ENCODE results near the gene ZNF567.

Gene ZNF567

DNA sequence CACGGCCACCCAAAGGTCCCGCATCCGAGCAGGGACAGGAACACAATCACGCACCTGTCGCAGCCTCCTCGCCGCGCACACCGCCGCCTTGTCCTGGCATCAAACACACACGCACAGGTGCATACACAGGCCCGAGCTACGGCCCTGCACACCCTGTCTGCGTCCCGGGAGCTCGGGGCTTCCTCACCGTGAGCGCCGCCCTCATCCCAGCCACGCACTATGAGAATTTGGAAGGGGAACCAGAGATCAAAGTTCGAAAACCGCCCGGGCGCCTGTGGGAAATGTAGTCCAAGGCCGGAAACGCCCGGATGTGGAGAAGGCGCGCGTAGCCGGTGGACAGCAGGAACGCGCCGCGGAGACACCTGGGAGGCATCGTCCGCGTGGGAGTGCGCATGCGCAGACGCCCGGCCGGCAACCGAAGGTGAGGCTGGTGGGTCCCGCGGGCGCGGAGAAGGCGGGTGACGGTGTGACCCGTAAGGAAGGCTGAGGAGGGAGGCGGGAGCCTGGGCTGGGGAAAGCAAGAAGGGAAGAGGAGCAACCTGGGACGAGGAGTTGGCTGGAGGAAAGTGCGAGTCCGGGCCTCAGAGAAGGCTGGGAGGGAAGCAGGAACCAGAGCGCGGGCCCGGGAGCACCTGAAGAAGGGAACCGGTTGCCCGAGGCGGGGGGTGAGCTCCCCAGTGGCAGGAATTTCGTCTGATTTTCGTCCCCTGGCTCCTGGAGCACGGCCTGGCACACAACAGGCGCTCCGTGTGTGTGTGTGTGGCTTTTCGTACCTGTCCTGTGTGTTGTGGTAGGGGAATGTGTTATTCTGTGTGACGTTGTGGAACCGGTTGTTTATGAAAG is at the start of gene ZNF567:
Gene ZNF567, plus strand, starts transcription at position 399 of the 843 bp plus-strand sequence. CDS start 7,256 bp downstream, outside the sequence.
- H3K27me3 ChIP-seq (ENCODE audit: control insufficient read depth in 1 of 2, insufficient read depth in 2 of 2, low read length in 2 of 2): no peaks in the 10 kb centered on the region
- peak within 1 kb of the TSS; percentile 41 for H3K27ac ChIP-seq (ENCODE audit: low read length)
- peaks cover 12 to 20% of the 10 kb centered on the region in 2 donors for H3K36me3 ChIP-seq (ENCODE audit: control insufficient read depth in 2 of 2, insufficient read depth in 2 of 2, low read length in 2 of 2)
- peaks cover 0 to 4% of the 10 kb centered on the region in 2 donors for H3K9me3 ChIP-seq (ENCODE audit: control insufficient read depth in 2 of 2, low read length in 2 of 2)
- H3K4me3 ChIP-seq (ENCODE audit: low read length in 2 of 2): peak within 1 kb of the TSS; percentile 87 to 99
- peak within 1 kb of the TSS; percentile 81 to 91 for H3K9ac ChIP-seq (ENCODE audit: low read length in 2 of 2)
- H3K4me1 ChIP-seq (ENCODE audit: control insufficient read depth, insufficient read depth, low read length): peaks cover 19% of the 10 kb centered on the region

DNA sequence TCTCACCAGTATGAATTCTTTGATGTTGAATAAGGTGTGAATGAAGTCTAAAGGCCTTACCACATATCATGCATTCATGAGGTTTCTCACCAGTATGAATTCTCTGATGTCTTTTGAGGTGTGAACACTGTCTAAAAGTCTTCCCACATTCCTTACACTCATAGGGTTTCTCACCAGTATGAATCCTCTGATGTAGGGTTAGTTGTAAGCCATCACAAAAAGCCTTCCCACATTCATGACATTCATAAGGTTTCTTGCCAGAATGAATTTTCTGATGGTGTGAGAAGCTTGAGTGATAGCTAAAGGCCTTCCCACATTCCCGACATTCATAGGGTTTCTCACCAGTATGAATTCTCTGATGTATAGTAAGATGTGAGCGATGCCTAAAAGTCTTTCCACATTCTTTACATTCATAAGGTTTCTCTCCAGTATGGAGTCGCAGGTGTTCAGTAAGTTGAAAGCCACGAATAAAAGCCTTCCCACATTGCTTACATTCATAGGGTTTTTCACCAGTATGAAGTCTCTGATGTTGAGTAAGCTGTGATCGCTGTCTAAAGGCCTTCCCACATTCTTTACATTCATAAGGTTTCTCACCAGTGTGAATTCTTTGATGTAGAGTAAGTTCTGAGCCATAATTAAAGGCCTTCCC is 48.4 kb upstream of the ZNF567 start:
- Histone ChIP-seq H3K27me3 (ENCODE audit: control insufficient read depth in 1 of 2, insufficient read depth in 2 of 2, low read length in 2 of 2) (no peaks in the 10 kb centered on the region), H3K27ac (ENCODE audit: low read length) (no peak overlapping the region), H3K4me1 (ENCODE audit: control insufficient read depth, insufficient read depth, low read length) (no peaks in the 10 kb centered on the region), H3K36me3 (ENCODE audit: control insufficient read depth in 2 of 2, insufficient read depth in 2 of 2, low read length in 2 of 2) (peaks cover 38 to 41% of the 10 kb centered on the region in 2 donors), H3K4me3 (ENCODE audit: low read length in 2 of 2) (peak overlapping the region in 1 of 2 donors; percentile 44), H3K9ac (ENCODE audit: low read length in 2 of 2) (no peak overlapping the region), H3K9me3 (ENCODE audit: control insufficient read depth in 2 of 2, low read length in 2 of 2) (peaks cover 57 to 72% of the 10 kb centered on the region in 2 donors)

- peaks cover 33 to 49% of the 10 kb centered on the region in 2 donors for H3K9me3 ChIP-seq (ENCODE audit: control insufficient read depth in 2 of 2, low read length in 2 of 2)
- H3K9ac ChIP-seq (ENCODE audit: low read length in 2 of 2): no peak overlapping the region
- H3K27me3 ChIP-seq (ENCODE audit: control insufficient read depth in 1 of 2, insufficient read depth in 2 of 2, low read length in 2 of 2): no peaks in the 10 kb centered on the region
- peaks cover 30 to 47% of the 10 kb centered on the region in 2 donors for H3K36me3 ChIP-seq (ENCODE audit: control insufficient read depth in 2 of 2, insufficient read depth in 2 of 2, low read length in 2 of 2)
- no peak overlapping the region for H3K27ac ChIP-seq (ENCODE audit: low read length)
- peak overlapping the region in 1 of 2 donors; percentile 32 for H3K4me3 ChIP-seq (ENCODE audit: low read length in 2 of 2)
- no peaks in the 10 kb centered on the region for H3K4me1 ChIP-seq (ENCODE audit: control insufficient read depth, insufficient read depth, low read length)
Measured at GRCh38 chr19:36646746-36647145, 40.7 kb upstream of the ZNF567 start.

- no peaks in the 10 kb centered on the region for H3K4me1 ChIP-seq (ENCODE audit: control insufficient read depth, insufficient read depth, low read length)
- peaks cover 46 to 53% of the 10 kb centered on the region in 2 donors for H3K36me3 ChIP-seq (ENCODE audit: control insufficient read depth in 2 of 2, insufficient read depth in 2 of 2, low read length in 2 of 2)
- H3K9ac ChIP-seq (ENCODE audit: low read length in 2 of 2): no peak overlapping the region
- H3K27ac ChIP-seq (ENCODE audit: low read length): no peak overlapping the region
- H3K4me3 ChIP-seq (ENCODE audit: low read length in 2 of 2): no peak overlapping the region
- peaks cover 24 to 29% of the 10 kb centered on the region in 2 donors for H3K9me3 ChIP-seq (ENCODE audit: control insufficient read depth in 2 of 2, low read length in 2 of 2)
- no peaks in the 10 kb centered on the region for H3K27me3 ChIP-seq (ENCODE audit: control insufficient read depth in 1 of 2, insufficient read depth in 2 of 2, low read length in 2 of 2)
Measured at GRCh38 chr19:36652958-36653357, 34.5 kb upstream of the ZNF567 start.

GRCh38 chr19:36665832-36666231 is 21.6 kb upstream of the ZNF567 start:
- peaks cover 20% of the 10 kb centered on the region for H3K4me1 ChIP-seq (ENCODE audit: control insufficient read depth, insufficient read depth, low read length)
- H3K9ac ChIP-seq (ENCODE audit: low read length in 2 of 2): peak overlapping the region in 1 of 2 donors; percentile 94
- no peak overlapping the region for H3K27ac ChIP-seq (ENCODE audit: low read length)
- H3K27me3 ChIP-seq (ENCODE audit: control insufficient read depth in 1 of 2, insufficient read depth in 2 of 2, low read length in 2 of 2): no peaks in the 10 kb centered on the region
- no peaks in the 10 kb centered on the region for H3K9me3 ChIP-seq (ENCODE audit: control insufficient read depth in 2 of 2, low read length in 2 of 2)
- peak overlapping the region; percentile 99 to 100 for H3K4me3 ChIP-seq (ENCODE audit: low read length in 2 of 2)
- H3K36me3 ChIP-seq (ENCODE audit: control insufficient read depth in 2 of 2, insufficient read depth in 2 of 2, low read length in 2 of 2): peaks cover 11 to 12% of the 10 kb centered on the region in 2 donors

DNA sequence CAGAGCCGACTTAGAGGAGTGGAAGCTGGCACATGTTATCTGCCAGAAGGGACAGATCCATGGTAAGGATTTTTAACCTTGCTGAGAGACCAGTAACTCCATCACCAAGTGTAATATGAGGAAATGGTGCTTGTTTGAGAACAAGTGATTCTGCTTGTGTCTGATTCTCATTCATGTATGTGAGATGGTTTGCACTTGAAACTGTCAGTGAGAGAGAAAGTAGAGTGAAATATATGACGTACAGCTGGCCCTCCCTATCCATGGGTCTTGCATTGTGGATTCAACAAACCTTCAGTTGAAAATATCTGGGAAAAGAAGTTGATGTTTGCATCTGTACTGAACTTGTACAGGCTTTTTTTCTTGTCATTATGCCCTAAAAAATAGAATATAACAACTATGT is 18.8 kb upstream of the ZNF567 start:
- peaks cover 20% of the 10 kb centered on the region for H3K4me1 ChIP-seq (ENCODE audit: control insufficient read depth, insufficient read depth, low read length)
- H3K27ac ChIP-seq (ENCODE audit: low read length): no peak overlapping the region
- no peak overlapping the region for H3K9ac ChIP-seq (ENCODE audit: low read length in 2 of 2)
- H3K4me3 ChIP-seq (ENCODE audit: low read length in 2 of 2): peak overlapping the region; percentile 12 to 44
- H3K36me3 ChIP-seq (ENCODE audit: control insufficient read depth in 2 of 2, insufficient read depth in 2 of 2, low read length in 2 of 2): peaks cover 6 to 10% of the 10 kb centered on the region in 2 donors
- H3K9me3 ChIP-seq (ENCODE audit: control insufficient read depth in 2 of 2, low read length in 2 of 2): peaks cover 0 to 9% of the 10 kb centered on the region in 2 donors
- no peaks in the 10 kb centered on the region for H3K27me3 ChIP-seq (ENCODE audit: control insufficient read depth in 1 of 2, insufficient read depth in 2 of 2, low read length in 2 of 2)

DNA sequence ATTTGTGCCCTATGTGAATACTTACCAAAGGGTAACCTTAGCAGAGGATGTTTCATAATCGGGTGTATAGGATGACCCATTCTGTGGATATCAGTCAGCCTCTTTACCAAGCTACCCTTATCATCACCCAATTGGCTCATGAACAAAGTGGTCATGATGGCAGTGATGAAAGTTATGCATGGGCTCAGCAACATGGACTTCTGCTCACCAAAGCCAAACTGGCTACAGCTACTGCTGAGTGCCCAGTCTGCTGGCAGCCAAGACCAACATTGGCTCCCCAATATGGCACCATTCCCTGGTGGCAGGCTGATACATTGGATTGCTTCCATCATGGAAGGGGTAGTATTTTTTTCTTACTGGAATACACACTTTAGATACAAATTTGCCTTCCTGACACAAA is 15.0 kb upstream of the ZNF567 start:
- Histone ChIP-seq H3K27me3 (ENCODE audit: control insufficient read depth in 1 of 2, insufficient read depth in 2 of 2, low read length in 2 of 2) (no peaks in the 10 kb centered on the region), H3K27ac (ENCODE audit: low read length) (no peak overlapping the region), H3K9ac (ENCODE audit: low read length in 2 of 2) (no peak overlapping the region), H3K9me3 (ENCODE audit: control insufficient read depth in 2 of 2, low read length in 2 of 2) (peaks cover 3 to 9% of the 10 kb centered on the region in 2 donors), H3K36me3 (ENCODE audit: control insufficient read depth in 2 of 2, insufficient read depth in 2 of 2, low read length in 2 of 2) (peaks cover 0 to 8% of the 10 kb centered on the region in 2 donors), H3K4me1 (ENCODE audit: control insufficient read depth, insufficient read depth, low read length) (peaks cover 9% of the 10 kb centered on the region), H3K4me3 (ENCODE audit: low read length in 2 of 2) (no peak overlapping the region)

DNA sequence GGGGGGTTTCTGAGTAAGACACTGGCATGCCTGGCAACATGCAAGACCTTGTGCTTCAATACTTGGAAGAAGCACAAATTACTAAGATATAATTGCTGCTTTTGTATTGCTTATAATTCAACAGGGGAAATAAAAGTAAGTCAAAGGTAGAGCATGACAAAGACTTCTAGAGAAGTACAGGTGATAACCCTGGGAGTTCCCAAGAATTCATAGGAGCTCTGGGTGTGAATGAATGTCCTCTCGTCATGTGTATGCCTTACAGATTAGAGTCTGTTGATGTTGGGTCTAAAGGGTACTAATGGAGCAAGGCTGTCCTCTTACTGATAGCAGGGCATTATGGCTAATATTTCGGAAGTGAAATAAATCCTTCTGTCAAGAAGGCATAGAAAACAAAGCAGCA is 13.2 kb upstream of the ZNF567 start:
- peaks cover 3 to 9% of the 10 kb centered on the region in 2 donors for H3K9me3 ChIP-seq (ENCODE audit: control insufficient read depth in 2 of 2, low read length in 2 of 2)
- H3K36me3 ChIP-seq (ENCODE audit: control insufficient read depth in 2 of 2, insufficient read depth in 2 of 2, low read length in 2 of 2): peaks cover 12 to 14% of the 10 kb centered on the region in 2 donors

GRCh38 chr19:36679455-36679854 is 8.0 kb upstream of the ZNF567 start:
- Histone ChIP-seq H3K27ac (ENCODE audit: low read length) (no peak overlapping the region), H3K9ac (ENCODE audit: low read length in 2 of 2) (no peak overlapping the region), H3K36me3 (ENCODE audit: control insufficient read depth in 2 of 2, insufficient read depth in 2 of 2, low read length in 2 of 2) (peaks cover 10 to 19% of the 10 kb centered on the region in 2 donors), H3K4me3 (ENCODE audit: low read length in 2 of 2) (no peak overlapping the region), H3K27me3 (ENCODE audit: control insufficient read depth in 1 of 2, insufficient read depth in 2 of 2, low read length in 2 of 2) (no peaks in the 10 kb centered on the region), H3K9me3 (ENCODE audit: control insufficient read depth in 2 of 2, low read length in 2 of 2) (peaks cover 0 to 3% of the 10 kb centered on the region in 2 donors), H3K4me1 (ENCODE audit: control insufficient read depth, insufficient read depth, low read length) (no peaks in the 10 kb centered on the region)

More for the DNA sequence above, 13.2 kb upstream of the ZNF567 start:
- H3K27me3 ChIP-seq (ENCODE audit: control insufficient read depth in 1 of 2, insufficient read depth in 2 of 2, low read length in 2 of 2): no peaks in the 10 kb centered on the region
- no peak overlapping the region for H3K27ac ChIP-seq (ENCODE audit: low read length)
- H3K4me3 ChIP-seq (ENCODE audit: low read length in 2 of 2): no peak overlapping the region
- no peaks in the 10 kb centered on the region for H3K4me1 ChIP-seq (ENCODE audit: control insufficient read depth, insufficient read depth, low read length)
- no peak overlapping the region for H3K9ac ChIP-seq (ENCODE audit: low read length in 2 of 2)

- no peaks in the 10 kb centered on the region for H3K27me3 ChIP-seq (ENCODE audit: control insufficient read depth in 1 of 2, insufficient read depth in 2 of 2, low read length in 2 of 2)
- peak overlapping the region in 1 of 2 donors; percentile 99 for H3K4me3 ChIP-seq (ENCODE audit: low read length in 2 of 2)
- H3K36me3 ChIP-seq (ENCODE audit: control insufficient read depth in 2 of 2, insufficient read depth in 2 of 2, low read length in 2 of 2): peaks cover 5 to 8% of the 10 kb centered on the region in 2 donors
- peaks cover 19% of the 10 kb centered on the region for H3K4me1 ChIP-seq (ENCODE audit: control insufficient read depth, insufficient read depth, low read length)
- no peaks in the 10 kb centered on the region for H3K9me3 ChIP-seq (ENCODE audit: control insufficient read depth in 2 of 2, low read length in 2 of 2)
- no peak overlapping the region for H3K27ac ChIP-seq (ENCODE audit: low read length)
- H3K9ac ChIP-seq (ENCODE audit: low read length in 2 of 2): no peak overlapping the region
Measured at GRCh38 chr19:36685835-36686234, 1.6 kb upstream of the ZNF567 start.
